Measurements from ENCODE around the gene TRIM17. TPM values are rescaled to one million over a fixed set of nuclear protein-coding genes. Genes with fewer than 3 reads are reported as not detected.

Gene TRIM17
- total and polyA plus RNA-seq, 9 of the 15 experiments (the other 6 are each of a cell fraction or from before 2014, with no cell fraction given) = not detected

GRCh38 chr1:228402641-228403025 lies 14.0 kb downstream of the TRIM17 start:
- Histone ChIP-seq H3K4me2 (ENCODE audit: insufficient read depth, low read length) (no peak overlapping the region), H2AFZ (ENCODE audit: low read depth, low read length) (no peak overlapping the region), H3K79me2 (ENCODE audit: control insufficient read depth, insufficient read depth, low read length) (peaks cover 71% of the 10 kb centered on the region), H3K9me1 (ENCODE audit: control insufficient read depth, insufficient read depth, low read length) (peaks cover 17% of the 10 kb centered on the region), H3K9me3 (replicated peaks; ENCODE audit: control insufficient read depth, insufficient read depth, low read depth, low read length) (no peaks in the 10 kb centered on the region), H3K9ac (ENCODE audit: insufficient read depth in 1 of 2, low read depth in 2 of 2, low read length in 2 of 2) (peak overlapping the region in 1 of 2 experiments; percentile 29; a peak in 1 of 4 replicates), H3K27ac (ENCODE audit: extremely low read depth, low read depth, low read length) (no peak overlapping the region), H4K20me1 (replicated peaks; ENCODE audit: control insufficient read depth, insufficient read depth, low read length) (peaks cover 39% of the 10 kb centered on the region), H3K4me3 (no peak overlapping the region), H3K27me3 (ENCODE audit: control insufficient read depth in 2 of 2, insufficient read depth in 2 of 2, low read length in 2 of 2) (no peaks in the 10 kb centered on the region), H3K4me1 (replicated peaks in 1 of 2; ENCODE audit: control insufficient read depth in 2 of 2, insufficient read depth in 2 of 2, low read length in 2 of 2) (peaks cover 30 to 66% of the 10 kb centered on the region in 2 experiments), H3K36me3 (ENCODE audit: control insufficient read depth, insufficient read depth, low read length) (peaks cover 79% of the 10 kb centered on the region)
- CTCF ChIA-PET (ENCODE audit: low intra/inter-chr PET ratio) = no interaction called here
- in situ Hi-C loops (cut with MboI) (no loop called here), intact Hi-C loops (cut with micrococcal nuclease) (no loop called here)
- no TSS peak for BruUV-seq (replicated peaks)
- ATAC-seq (no peak), DNase-seq (ENCODE audit: extremely low read depth in 1 of 4, low spot score in 3 of 4) (no peak), FAIRE-seq (no peak)
- 0 out of 4 replicates have a peak, but pooled peaks of 1 of the 2 experiments have one; percentile 16 for TF ChIP-seq MNT (conservative IDR thresholded peaks at IDR 0.05)
- no peak for TF ChIP-seq FOXA3 (CRISPR knock-in tag; conservative IDR thresholded peaks at IDR 0.05 in 1 of 2, IDR thresholded peaks at IDR 0.05 in 1 of 2)
- WGBS (ENCODE audit: insufficient coverage, low coverage, missing lambda C conversion rate) = 87% methylated on average over 5 of the region's 5 CpGs
- POLR2A ChIA-PET = interaction anchor here (0.7 to 6.2 kb wide), 7 partner anchors 8 to 1877 kb away, joined by 3 to 78 read pairs (median 4); a partner anchor contains a TSS

All from K562 (cell line).